Cerebellar cortex (tissue), 1 donor: Measurements from ENCODE around the gene WWOX.
A peak's percentile ranks its signal among the peaks of the same experiment; 100 is the strongest.

Source experiments
- DNase-seq: peaks from one replicate; pipeline ENCODE4 v3.0.0-alpha.2; 2015; ENCODE audit warnings: low spot score

WWOX gene

DNA sequence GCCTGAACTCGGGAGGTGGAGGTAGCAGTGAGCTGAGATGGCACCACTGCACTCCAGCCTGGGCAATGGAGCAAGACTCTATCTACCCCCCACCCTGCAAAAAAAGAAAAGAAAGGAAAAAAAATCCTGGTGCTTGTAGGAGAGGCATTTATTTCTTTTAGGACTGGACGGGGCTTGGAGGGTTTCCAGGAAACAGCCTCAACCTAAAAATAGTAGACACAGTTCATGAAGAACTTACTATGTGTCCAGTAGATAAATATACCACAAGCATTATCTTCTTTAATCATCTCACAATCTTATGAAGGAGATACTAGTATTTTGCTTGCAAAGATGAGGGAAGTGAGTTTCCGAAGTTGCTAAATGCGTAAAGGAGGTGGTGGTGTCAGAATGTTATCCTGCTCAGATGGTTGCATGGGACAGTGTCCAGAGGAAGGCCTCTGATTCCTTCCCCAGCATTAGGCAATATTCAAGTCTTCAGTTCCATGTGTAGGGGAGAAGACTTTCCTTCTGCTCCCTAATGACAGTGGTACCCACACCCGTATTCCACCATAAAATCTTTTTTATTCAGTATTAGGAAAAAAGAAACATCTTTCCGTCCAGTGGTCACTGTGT is 263.2 kb downstream of the WWOX start:
- DNase-seq = no peak

DNA sequence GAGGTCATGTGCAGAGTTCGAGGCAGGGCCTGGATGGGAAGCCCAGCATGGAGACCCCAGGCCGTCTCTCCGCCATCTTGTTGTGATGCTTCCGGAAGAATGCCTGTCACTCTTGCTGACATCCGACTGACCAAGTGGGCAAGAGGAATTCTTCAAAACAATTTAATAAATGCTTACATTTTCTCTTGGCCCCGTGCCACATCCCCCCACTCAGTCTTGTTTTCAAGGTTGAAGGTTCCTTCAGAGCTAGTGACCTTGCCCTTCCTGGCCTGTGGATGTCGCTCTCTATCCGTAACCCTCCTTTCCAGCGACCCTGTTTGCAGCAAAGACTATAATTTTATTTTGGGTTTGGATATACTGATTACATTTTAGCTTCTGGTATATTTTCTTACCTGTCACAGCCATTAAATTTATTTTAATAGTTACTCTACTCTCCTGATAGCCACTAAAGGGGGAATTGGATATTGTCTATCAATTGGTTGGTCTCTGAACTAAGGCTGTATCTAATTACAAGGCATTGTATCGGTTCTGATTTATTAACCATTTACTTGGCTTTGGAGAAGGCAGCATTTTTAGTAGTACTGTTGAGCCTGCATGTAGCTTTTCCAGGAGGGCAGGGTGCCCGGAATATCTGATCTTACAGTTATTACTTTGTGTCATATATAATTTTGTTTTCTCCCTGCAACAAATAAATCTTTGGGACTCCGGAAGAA is 264.5 kb downstream of the WWOX start:
- no peak for DNase-seq

DNA sequence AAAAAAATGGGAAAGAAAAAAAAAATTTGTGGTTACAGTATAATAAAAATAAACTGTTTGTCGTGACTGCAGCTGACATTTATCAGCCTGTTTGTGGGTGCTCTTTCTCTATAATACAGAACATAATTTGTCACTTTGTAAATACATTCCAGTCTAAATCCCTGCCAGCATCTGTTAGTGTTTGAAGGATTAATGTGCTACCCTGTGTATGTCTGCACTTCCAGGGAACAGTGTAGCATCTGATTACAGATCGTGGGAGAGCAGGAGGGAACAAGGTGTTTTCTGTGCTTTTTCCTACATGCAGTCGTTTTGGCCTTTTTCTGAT is 265.1 kb downstream of the WWOX start:
- no peak for DNase-seq

DNA sequence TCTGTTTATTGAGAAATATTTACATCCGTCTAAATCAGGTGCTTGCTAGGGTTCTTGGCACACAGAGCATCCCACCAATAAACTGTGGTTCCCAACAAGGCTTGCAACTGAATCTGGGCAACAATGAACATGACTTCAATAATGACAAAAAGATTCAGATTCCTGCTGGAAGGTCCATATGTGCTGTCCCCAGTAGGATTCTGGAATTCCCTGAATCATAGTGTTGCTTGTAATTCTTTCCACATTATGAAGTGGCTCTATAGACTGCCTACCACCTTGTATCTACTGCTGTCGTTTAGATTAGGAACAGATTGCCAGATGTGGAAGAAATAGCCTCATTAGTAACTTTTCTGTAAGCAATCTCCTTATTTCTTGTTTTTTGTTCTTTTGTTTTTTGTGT is 265.9 kb downstream of the WWOX start:
- DNase-seq = no peak

DNA sequence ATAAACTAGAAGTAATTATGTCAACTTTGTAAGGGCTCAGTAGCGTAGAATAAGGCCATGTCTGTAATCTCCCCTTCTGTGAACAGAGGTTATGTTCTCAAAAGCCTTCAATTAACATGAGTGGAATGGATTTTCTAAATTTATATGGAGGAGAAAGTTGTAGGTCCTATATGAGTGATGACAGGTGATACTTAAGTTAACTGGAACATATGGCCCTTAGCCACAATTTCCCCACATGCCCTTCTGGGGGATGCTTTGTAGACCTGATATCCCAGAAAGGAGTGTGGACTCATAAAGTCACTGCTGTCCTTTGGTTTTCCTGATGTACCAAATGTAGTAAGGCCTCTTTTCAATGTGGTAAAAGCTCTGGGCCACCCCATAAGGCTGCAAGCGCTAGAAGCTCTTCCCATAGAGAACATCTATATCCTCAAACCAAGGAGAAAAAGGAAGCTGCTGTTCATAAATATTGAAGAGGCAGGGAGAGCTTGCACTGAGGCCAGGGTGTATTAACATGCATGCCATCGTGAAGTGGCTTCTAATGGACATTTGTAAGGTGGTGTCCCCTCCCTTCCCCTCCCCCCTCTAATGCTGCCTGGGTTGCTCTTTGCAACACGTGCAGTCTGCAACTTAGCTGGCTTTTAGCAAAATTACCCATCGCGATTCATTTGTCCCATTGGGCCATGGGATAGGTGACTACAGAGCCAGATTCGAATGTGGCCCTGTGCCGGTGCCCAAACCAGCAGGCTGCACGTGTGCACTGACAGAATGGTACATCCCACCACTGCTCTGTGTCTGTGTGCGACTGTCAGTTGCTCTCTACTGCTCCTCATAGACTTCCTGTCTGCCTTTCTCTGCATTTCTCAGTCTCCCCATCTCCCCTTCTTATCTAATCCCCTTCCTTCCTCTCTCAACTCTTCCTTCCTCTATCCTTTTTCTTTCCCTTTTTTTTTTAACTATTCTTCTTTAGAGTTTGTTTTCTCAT is 269.0 kb downstream of the WWOX start:
- DNase-seq = no peak

DNA sequence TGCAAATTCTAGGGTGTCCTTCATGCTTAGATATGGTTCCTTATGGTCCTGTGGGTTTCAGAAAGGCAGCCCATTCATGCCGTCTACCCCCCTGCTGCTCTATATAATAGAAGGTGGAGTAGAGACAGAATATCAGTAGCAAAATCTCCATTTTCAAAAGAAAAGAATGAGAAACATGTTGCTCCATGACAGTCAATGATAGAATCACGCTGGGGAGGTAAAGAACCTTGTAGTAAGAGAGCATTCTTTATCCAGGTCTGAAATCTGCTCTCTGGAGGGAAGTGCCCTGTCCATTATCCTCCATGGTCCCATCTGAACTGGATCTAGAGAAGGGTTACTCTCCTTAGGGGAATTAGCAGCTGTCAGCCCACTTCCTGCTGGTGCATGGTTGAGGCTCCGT is 272.8 kb downstream of the WWOX start:
- DNase-seq = no peak

DNA sequence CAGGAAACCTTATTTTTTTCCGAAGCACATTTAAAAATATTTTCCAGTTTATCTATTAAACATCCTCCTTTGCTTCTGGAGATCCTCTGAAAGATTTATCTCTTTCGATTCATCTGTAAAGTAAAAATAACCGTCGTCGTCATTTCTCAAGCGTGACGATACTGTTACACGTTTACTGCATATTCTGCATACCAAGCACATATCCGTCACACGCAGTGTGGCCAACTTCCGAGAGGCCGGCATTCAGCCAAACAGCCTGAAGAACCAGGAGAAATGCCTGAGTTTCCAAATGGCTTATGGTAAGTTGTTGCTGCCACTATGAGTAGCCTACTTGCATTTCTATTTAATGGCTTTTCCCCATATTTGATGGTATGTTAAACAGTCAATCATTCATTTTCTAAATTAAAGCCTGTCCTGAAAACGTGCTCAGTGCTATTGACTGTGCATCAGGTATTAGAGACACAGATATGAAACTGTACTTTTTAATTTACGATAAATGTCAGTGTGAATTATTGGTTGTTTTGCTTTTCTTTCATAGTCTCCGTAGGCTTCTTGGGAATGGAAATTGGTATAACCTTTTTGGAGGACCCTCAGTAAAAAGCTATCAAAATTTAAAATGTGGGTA is 275.7 kb downstream of the WWOX start:
- DNase-seq = no peak

DNA sequence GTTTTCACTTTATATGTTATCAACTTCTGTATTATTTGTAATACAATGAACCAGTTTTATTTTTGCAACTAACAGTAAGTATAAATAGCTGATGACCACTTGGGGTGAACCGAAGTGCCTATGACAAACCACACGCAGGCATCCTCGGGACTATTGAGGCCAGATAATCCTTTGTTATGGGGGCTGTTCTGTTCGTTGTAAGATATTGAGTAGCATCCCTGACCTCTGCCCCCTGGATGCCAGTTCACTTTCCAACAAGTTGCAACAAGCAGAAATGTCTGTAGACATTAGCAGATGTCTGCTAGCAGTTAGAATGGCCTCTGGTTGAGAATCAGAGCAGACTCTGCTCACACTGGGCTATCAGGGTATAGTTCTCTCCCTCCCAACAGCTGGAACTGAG is 277.0 kb downstream of the WWOX start:
- DNase-seq = no peak

DNA sequence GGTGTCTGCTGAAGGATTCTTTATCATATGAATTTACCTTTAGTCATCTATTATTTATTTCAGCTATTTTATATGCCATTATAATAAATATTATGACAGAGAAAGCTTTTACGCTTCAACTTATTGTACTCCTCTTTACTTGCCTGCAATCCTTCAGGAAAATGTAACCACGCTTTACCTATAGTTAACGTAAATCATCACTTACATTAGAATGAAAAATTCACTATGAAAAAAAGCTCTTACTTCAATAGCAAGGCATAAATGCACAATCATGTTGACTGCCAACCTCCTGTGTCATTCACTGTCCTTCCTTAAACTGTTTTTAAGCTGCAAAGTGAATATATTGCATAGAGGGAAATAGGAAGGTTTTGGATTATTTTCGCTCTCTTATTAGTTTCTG is 277.9 kb downstream of the WWOX start:
- DNase-seq = no peak

DNA sequence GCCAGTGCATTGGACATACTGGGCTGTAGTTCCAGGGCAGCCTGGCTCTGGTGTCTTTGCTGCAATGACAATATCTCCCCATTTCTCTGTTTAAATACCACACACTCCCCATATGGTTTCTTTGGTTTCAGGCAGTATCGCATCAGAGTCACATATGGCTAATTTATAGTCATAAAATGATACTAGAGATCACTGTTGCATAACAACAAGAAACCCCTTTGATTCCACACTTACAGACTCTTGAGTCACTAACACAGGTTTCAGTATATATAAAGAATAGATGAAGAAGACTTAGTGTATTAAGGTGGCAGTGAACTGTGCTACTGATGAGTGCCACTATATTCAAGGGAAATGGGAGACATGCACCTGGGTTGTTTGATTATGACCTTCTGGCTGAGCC is 281.6 kb downstream of the WWOX start:
- DNase-seq = no peak

DNA sequence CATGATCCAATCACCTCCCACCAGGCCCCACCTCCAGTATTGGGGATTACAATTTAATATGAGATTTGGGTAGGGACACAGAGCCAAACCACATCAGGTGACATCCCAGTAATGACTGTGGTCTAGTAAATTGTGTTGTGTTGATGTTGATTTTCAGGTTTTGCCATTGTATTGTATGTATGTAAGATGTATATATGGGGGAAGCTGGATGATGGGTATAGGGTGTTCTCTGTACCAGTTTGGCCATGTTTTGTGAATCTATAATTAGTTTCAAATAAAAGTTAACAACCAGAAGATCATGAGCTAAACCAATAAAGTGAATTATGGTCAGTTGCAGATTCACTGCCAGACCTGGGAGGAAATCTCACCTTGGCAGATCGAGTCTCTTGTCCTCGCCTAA is 283.7 kb downstream of the WWOX start:
- no peak for DNase-seq

DNA sequence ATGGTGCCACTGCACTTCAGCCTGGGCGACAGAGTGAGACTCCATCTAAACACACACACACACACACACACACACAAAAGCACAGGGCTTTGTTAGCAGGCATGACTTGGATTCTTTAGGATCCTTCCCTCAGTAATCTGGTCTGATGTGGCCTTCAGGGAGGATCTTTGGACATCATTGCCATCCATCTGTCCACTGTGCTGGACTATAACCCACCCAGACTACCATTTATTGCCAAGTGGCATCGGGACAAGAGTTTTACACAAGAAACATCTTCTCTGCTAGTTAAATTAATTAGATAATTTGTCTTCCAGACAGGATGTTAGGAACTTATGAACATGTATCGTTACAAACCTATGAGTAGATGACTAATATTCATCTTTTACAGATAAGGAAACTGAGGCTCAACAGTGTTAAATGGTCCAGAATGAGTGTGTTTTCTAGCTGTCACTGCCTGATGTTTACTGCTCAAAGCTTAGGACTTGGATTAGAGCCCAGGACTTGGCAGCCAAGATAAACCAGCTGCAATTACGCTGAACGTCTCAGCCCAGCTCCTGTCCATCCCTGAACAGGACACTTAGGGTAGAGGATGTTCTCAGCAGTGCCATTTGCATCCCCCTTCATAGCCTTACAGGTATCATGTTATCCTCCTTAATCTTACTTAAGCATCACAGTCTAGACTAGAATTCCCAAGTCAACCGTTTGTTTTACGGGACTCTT is 285.8 kb downstream of the WWOX start:
- no peak for DNase-seq

DNA sequence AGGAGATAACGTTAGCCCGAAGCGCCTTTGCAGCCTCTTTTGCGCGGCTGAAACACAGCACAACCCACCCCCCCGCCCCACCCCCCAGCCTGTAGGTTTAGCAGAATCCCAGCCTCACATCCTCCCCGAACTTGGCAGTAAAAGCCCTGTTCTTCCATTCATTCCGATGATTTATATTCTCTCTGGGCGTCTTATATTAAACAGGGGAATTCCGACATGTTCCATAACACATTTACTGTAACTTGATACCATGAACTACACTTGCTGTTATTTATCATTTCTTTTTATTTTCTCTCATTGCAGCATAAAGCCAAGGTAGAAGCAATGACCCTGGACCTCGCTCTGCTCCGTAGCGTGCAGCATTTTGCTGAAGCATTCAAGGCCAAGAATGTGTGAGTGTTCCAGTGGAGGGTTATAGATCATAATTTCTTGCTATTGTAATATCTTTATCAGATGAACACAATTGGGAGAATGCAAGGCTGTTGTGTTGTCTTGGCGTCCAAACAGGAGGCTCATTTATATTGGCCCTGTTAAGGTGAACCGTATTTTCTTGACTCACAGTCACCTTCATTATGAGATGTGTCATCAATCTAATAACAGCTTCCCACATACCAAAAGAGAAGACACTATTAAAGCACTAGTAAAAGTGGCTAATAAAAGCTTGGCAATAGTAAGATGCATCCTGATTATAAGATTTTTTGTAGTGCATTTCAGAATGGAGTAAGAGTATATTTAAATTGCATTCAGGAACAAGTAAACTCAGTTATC is 287.3 kb downstream of the WWOX start:
- DNase-seq = no peak

DNA sequence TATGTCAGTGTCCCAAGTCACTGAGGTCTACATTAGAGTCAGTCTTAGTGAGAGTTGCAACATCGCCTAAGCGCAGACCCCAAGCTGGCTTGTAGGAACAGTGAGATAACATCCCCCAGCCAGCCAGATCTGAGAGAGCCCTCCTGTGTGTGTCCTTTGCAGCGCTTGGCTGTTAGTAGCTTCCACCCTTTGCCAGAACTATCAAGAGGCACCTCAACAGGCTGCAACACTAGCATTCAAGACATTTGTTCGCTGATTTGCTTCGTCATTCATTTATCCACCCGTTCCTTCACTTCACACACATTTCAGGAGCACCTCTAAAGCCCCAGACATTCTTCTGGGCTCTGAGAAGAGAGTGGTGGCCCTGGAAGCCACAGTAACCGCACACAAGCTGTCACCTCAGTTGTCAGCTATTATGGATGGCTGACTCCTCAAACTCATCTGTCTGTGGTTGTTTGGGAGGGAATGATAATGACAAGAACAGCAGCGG is 289.6 kb downstream of the WWOX start:
- DNase-seq = no peak

DNA sequence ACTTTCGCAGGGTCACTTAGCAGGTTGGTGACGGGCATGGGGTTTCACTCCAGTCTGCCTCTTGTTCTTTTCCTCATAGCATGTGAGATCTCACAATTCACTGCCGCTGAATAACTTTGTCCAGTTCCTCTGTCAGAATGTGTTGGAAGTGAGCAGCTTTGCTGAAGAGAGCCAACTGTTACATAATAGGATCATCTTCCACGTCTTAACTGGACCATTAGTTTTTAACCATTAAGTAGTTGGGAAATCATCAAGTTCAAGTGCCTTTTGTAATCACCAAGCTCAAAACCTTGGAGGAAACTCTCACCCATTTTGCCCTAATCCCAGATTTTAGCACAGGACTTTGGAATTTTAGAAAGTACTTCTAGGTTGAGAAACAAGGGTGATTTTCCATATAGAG is 290.6 kb downstream of the WWOX start:
- peak; percentile 58 for DNase-seq

DNA sequence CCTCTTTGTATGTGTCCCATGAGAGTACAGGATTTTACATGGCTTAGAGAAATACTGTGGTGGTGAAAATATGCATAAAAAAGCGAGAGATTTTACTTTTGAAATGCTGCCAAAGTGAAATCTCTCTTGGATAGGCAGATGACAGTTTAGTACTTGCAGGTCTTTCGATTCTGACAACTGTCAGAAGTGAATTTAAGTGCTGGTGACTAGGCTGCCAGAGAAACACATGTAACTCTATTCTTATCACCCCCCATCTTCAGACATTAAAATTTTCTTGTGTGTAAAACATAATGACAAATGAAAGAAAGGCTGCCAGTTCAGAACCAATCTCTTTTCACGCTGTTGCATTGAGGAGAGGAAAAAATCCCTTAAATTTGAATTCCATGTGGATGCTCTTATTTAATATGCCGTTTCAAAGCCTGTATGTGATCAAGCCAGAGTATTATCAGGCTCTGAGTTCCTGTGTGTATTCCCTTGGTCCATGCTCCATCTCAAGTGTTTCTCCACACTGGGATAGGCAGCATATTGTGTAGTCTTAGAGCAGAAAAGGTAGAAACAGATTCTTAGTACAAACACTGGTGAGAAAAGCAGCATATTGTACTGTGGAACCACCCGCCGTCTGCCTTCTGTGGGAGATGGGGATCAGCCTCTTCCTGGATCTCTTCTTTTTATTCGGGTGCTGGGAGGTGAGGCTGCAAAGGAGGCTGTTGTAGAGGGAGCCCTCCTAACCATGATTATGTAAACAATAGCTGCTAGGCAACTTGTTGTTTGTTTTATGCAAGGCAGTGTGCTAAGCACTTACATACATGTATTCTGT is 291.3 kb downstream of the WWOX start:
- DNase-seq = peak; percentile 52

DNA sequence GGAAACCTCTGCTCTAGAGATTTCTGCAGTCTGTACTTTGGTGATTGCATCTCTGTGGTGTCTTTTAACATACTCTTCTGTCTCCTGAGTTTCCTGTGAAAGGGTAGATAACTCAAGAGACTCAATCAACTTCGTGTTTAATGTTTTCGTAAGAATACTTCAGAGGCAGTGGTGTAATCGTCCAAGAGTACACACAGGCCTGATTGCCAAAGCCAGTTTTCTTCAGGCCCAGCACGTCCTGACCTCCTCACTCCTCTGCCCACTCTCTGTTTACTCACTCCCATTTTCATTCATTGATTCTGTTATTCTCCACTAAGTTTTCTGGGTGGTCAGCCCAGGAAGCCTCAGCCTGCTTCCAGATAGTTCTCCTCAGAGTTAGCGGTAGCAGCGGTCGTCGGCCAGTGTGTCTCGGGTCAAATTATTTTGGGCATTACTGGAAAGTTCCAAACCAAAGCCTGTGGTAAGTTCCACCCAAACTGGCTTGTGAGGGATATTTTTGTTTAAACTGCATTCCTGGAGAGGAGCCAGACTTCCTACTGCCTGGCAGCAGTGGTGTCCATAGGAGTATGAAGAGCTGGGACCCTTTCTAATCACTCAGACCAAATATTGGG is 293.2 kb downstream of the WWOX start:
- DNase-seq = no peak

DNA sequence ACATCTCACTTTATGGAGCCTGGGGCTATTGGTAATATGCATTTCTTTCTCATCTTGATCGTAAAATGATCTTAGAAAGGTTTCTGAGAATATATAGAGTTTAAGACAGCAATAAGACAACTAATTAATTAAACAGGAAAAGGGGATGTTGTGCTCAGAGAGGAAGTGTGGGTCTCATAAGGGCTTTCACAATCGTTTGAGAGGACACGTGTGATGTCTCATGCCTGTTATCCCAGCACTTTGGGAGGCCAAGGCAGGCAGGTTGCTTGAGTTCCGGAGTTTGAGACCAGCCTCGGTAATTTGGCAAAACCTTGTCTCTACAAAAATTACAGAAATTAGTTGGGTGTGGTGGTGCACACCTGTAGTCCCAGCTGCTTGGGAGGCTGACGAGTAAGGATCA is 295.6 kb downstream of the WWOX start:
- DNase-seq = no peak

DNA sequence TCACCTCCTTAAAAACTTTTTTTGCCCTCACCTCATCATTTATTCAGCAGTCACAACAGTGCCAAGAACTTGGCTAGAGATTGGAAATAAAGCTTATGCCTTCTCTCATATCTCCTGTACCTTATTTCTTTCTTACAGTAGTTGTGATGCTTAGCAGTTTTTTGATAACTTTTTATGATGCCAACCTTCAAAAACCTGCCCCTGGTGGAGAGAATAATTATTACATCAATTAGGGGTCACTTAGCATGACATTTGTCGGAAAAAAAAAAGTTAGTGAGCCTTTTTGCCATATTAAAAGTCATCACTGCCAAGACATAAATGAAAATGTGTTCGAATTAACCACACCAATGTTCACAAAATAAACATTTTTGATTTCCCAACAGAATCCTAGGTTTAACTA is 296.6 kb downstream of the WWOX start:
- no peak for DNase-seq

DNA sequence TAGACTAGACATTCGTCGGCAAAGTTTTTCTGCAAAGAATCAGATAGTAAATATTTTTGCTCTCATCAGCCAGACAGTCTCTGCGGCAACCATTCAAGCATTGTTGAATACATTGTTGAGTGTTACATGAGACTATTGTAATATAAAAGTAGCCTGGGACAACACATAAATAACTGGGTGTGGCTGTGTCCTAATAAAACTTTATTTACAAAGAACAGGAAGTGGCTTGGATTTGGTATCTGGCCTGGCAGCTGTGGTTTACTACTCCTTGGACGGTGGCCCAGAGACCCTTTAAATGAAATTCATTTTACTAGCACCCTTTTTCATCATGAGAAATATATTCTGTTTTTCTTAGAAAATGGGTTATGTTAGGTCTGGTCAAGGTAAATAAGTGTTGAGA is 297.2 kb downstream of the WWOX start:
- no peak for DNase-seq
